Keratinocyte (primary cell): ENCODE data around the gene NCKAP5. TPM values are rescaled to one million over a fixed set of nuclear protein-coding genes. Genes with fewer than 3 reads are reported as not detected.

Experiments used
- DNase-seq: peaks from one replicate; pipeline ENCODE4 v3.0.0-alpha.2; 2011; ENCODE audit warnings: low read depth, missing footprints, low spot score
- FAIRE-seq: peaks from 2 replicates; lab custom pipeline; 2011; peaks lifted over from hg19 to GRCh38; lab: Jason Lieb, UNC
- H2AFZ ChIP-seq: 2 replicates; pipeline ENCODE4 v1.6.0; 2012; ENCODE audit warnings: low read length, control low read depth, inconsistent platforms; ENCODE audit not compliant: control insufficient read depth
- H3K27ac ChIP-seq: 2 replicates; pipeline ENCODE4 v1.5.1; 2011; ENCODE audit warnings: low read length; ENCODE audit not compliant: control insufficient read depth, insufficient read depth
- H3K27me3 ChIP-seq: 3 replicates; pipeline ENCODE4 v1.6.0; 2011; ENCODE audit warnings: low read length; ENCODE audit not compliant: control insufficient read depth, insufficient read depth; ENCODE audit errors: extremely low read depth
- H3K36me3 ChIP-seq, 2 experiments: 2 replicates in 1 of 2; 3 replicates in 1 of 2; pipeline ENCODE4 v1.5.1; 2011; ENCODE audit warnings: low read length in 2 of 2, mild to moderate bottlenecking in 1 of 2; ENCODE audit not compliant: control insufficient read depth in 2 of 2, insufficient read depth in 2 of 2; ENCODE audit errors: extremely low read depth in 1 of 2
- H3K4me1 ChIP-seq: 3 replicates; pipeline ENCODE4 v1.5.1; 2011; ENCODE audit warnings: low read length; ENCODE audit not compliant: control insufficient read depth, insufficient read depth; ENCODE audit errors: extremely low read depth
- H3K4me2 ChIP-seq: 3 replicates; pipeline ENCODE4 v1.6.0; 2011; ENCODE audit warnings: low read depth, low read length; ENCODE audit not compliant: control insufficient read depth, insufficient read depth; ENCODE audit errors: extremely low read depth
- H3K4me3 ChIP-seq, 3 experiments: fragments of 200-600 bp in 1 of 3; sonication (generic) in 1 of 3; 2 replicates in 2 of 3; 3 replicates in 1 of 3; pipeline ENCODE4 v1.5.1; 2011 to 2016; ENCODE audit warnings: low read length in 3 of 3, mild to moderate bottlenecking in 3 of 3, control low read depth in 2 of 3, inconsistent platforms in 1 of 3, low read depth in 1 of 3, mixed read lengths in 1 of 3, mixed run types in 1 of 3, moderate library complexity in 1 of 3; ENCODE audit not compliant: control insufficient read depth in 2 of 3, insufficient read depth in 2 of 3; ENCODE audit errors: extremely low read depth in 1 of 3
- H3K79me2 ChIP-seq: 2 replicates; pipeline ENCODE4 v1.6.0; 2012; ENCODE audit warnings: low read length; ENCODE audit not compliant: control insufficient read depth, insufficient read depth
- H3K9ac ChIP-seq: 3 replicates; pipeline ENCODE4 v1.6.0; 2011; ENCODE audit warnings: low read length; ENCODE audit not compliant: control insufficient read depth, insufficient read depth; ENCODE audit errors: extremely low read depth
- H3K9me1 ChIP-seq: 3 replicates; pipeline ENCODE4 v1.6.0; 2011; ENCODE audit warnings: low read length; ENCODE audit not compliant: control insufficient read depth, insufficient read depth; ENCODE audit errors: extremely low read depth
- H3K9me3 ChIP-seq: 2 replicates; pipeline ENCODE4 v1.5.1; 2012; ENCODE audit warnings: low read depth, low read length; ENCODE audit not compliant: control insufficient read depth
- H4K20me1 ChIP-seq: 3 replicates; pipeline ENCODE4 v1.6.0; 2011; ENCODE audit warnings: low read length; ENCODE audit not compliant: control insufficient read depth, insufficient read depth; ENCODE audit errors: extremely low read depth
- CTCF ChIP-seq, 3 experiments: IDR thresholded peaks in 1 of 3; conservative IDR thresholded peaks in 1 of 3; optimal IDR thresholded peaks in 1 of 3; 2 replicates in 2 of 3; 3 replicates in 1 of 3; pipeline versions ENCODE3 to v1.5.1; 2011; ENCODE audit warnings: low read length in 3 of 3, mild to moderate bottlenecking in 3 of 3, moderate library complexity in 2 of 3, control low read depth in 1 of 3, inconsistent platforms in 1 of 3; ENCODE audit not compliant: insufficient read depth in 2 of 3; ENCODE audit errors: extremely low read depth in 1 of 3
- EZH2 ChIP-seq: IDR thresholded peaks from one replicate; pipeline ENCODE4 v1.6.1; 2012; ENCODE audit warnings: inconsistent platforms, mild to moderate bottlenecking, low read length, moderate library complexity
- dilution Hi-C: fragments of 300-500 bp; cut with MboI; formaldehyde crosslinking; loops from one replicate; pipeline ENCODE4 v1.7.0; 2020; ENCODE audit warnings: low sequenced_read_pairs; ENCODE audit not compliant: extremely low pct_ligation_motif_present
- polyA plus RNA-seq, 5 experiments: library from polyadenylated mRNA; depleted of rRNA in 3 of 5; stranded (reverse) in 3 of 5; stranded (forward) in 1 of 5; unstranded in 1 of 5; fragments of >200 nt; gene quantifications; 1 replicate in 1 of 5; 2 replicates in 3 of 5; 3 replicates in 1 of 5; pipeline versions ENCODE4 v1.2.1 to v1.2.3, GENCODE V29; 2011 to 2012; ENCODE audit warnings: missing spikeins in 2 of 5, low read depth in 1 of 5, low replicate concordance in 1 of 5

The NCKAP5 gene
- polyA plus RNA-seq, 1 donor (not counting 4 experiments of a cell fraction or from before 2014, with no cell fraction given): 3.6 TPM

- no peaks in the 10 kb centered on the region for H3K9me1 ChIP-seq
- FAIRE-seq (no peak), DNase-seq (no peak)
- dilution Hi-C loops: no loop called here
- no peak overlapping the region for H2AFZ ChIP-seq
- no peaks in the 10 kb centered on the region for H3K36me3 ChIP-seq
- H3K4me3 ChIP-seq: no peak overlapping the region
- H3K4me2 ChIP-seq: no peak overlapping the region
- H3K4me1 ChIP-seq: no peaks in the 10 kb centered on the region
- no peak overlapping the region for H3K27ac ChIP-seq
- H3K79me2 ChIP-seq: no peaks in the 10 kb centered on the region
- H3K9me3 ChIP-seq: no peaks in the 10 kb centered on the region
- TF ChIP-seq CTCF (optimal IDR thresholded peaks at IDR 0.05 in 1 of 3, IDR thresholded peaks at IDR 0.05 in 1 of 3, conservative IDR thresholded peaks at IDR 0.05 in 1 of 3; ENCODE audit: extremely low read depth in 1 of 3, insufficient read depth in 2 of 3, low read length in 3 of 3) (no peak), EZH2 (no peak)
- H3K27me3 ChIP-seq: no peaks in the 10 kb centered on the region
- H3K9ac ChIP-seq: no peak overlapping the region
- H4K20me1 ChIP-seq: no peaks in the 10 kb centered on the region
Observed at GRCh38 chr2:133252780-133253355, 315.4 kb downstream of the NCKAP5 start.

DNA sequence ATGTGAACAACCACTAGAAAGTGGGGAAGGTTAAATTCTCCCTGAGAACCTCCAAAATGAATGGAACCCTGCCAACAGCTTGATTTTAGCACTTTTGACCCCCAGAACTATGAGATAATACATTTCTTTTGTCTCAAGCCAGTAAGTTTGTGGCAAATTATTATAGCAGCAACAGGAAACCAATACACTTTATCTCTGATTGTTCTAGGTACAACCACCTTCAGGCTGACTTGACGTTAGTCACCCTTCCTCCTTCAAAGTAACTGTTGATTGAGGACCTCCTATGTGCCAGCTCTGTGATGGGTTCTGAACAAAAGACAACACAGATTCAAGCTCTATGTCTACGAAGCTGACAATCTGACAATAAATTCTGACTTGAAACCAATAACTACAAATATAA is 318.9 kb downstream of the NCKAP5 start:
- Histone ChIP-seq H3K4me1 (no peaks in the 10 kb centered on the region), H4K20me1 (no peaks in the 10 kb centered on the region), H3K79me2 (no peaks in the 10 kb centered on the region), H3K4me3 (no peak overlapping the region), H3K9me3 (no peaks in the 10 kb centered on the region), H3K36me3 (no peaks in the 10 kb centered on the region), H3K9me1 (no peaks in the 10 kb centered on the region), H3K27me3 (no peaks in the 10 kb centered on the region), H3K27ac (no peak overlapping the region), H2AFZ (no peak overlapping the region), H3K4me2 (no peak overlapping the region), H3K9ac (no peak overlapping the region)
- no peak for TF ChIP-seq CTCF (optimal IDR thresholded peaks at IDR 0.05 in 1 of 3, IDR thresholded peaks at IDR 0.05 in 1 of 3, conservative IDR thresholded peaks at IDR 0.05 in 1 of 3; ENCODE audit: extremely low read depth in 1 of 3, insufficient read depth in 2 of 3, low read length in 3 of 3)
- TF ChIP-seq EZH2: no peak
- DNase-seq (no peak), FAIRE-seq (no peak)
- dilution Hi-C loops: no loop called here
